Activated naive CD4-positive, alpha-beta T cell treated with anti-CD3 and anti-CD28 coated beads, Interleukin-2, amount 50 U/mL, for 24 hours (primary cell): ENCODE results near the gene CTSE.
"Not testable (repeated sequence)": the region's sequence is repeated elsewhere in the genome, so short reads cannot be mapped to it uniquely, and the experiment has no call there.

Source experiments
- H3K27ac Mint-ChIP-seq: one replicate; pipeline ENCODE4 v1.8.0; 2021; ENCODE audit warnings: mild to moderate bottlenecking, mixed read lengths
- H3K27me3 Mint-ChIP-seq: one replicate; pipeline ENCODE4 v1.8.0; 2021; ENCODE audit warnings: mixed read lengths
- H3K36me3 Mint-ChIP-seq: one replicate; pipeline ENCODE4 v1.8.0; 2021; ENCODE audit warnings: mixed read lengths
- H3K4me1 Mint-ChIP-seq: one replicate; pipeline ENCODE4 v1.8.0; 2021; ENCODE audit warnings: mixed read lengths
- H3K4me3 Mint-ChIP-seq: one replicate; pipeline ENCODE4 v1.8.0; 2021; ENCODE audit warnings: mild to moderate bottlenecking, mixed read lengths
- H3K9me3 Mint-ChIP-seq: one replicate; pipeline ENCODE4 v1.8.0; 2021; ENCODE audit warnings: mixed read lengths

The CTSE gene

DNA sequence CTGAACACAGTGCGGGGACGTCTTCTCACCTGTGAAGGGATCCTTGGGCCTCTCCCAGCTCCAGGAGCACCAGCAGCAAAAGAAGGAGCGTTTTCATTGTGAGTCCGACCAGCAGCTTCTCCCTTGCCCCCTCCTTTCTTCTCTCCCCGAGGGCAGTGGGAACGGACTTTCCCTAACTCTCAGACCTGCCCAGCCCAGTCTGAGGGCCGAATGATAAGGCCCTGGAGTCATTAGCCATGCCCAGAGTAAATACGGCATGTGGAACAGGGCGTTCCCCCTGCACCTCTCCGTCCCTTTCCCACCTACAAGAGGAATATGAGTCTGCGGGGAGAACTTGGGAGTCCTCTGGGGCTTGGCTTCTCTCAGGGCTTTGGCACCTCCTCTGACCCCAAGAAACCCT, at the start of gene CTSE:
Gene CTSE, minus strand, starts transcription at position 201 of the 400 bp plus-strand sequence. Its CDS starts 104 bp downstream, at position 97.
- Mint-ChIP-seq H3K4me3 (no peak within 1 kb of the TSS), H3K27me3 (peaks cover under 1% of the 10 kb centered on the region), H3K27ac (no peak within 1 kb of the TSS), H3K36me3 (no peaks in the 10 kb centered on the region), H3K9me3 (no peaks in the 10 kb centered on the region), H3K4me1 (no peaks in the 10 kb centered on the region)

DNA sequence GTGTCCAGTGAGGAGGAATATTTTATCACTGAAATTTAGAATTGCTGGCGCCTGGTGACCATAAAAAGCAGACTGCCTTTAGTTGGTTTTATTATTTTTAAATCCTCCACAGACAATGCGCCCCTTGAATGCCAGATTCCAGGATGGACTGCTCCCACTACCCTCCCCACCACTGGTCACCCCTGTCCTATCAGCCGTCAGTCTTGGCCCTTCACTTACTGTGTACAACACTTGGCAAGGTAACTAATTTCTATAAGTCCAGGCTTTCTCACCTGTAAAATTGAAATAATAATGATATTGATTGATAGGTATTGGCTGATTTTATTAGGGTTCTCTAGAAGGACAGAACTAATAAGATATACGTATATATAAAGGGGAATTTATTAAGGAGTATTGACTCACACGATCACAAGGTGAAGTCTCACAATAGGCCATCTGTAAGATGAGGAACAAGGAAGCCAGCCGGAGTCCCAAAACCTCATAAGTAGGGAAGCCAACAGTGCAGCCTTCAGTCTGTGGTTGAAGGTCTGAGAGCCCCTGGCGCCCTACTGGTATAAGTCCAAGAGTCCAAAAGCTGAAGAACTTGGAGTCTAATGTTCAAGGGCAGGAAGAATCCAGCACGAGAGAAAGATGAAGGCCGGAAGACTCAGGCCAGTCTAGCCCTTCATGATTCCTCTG, 47.1 kb upstream of the CTSE start:
- Mint-ChIP-seq H3K4me3 (no peak overlapping the region), H3K9me3 (no peaks in the 10 kb centered on the region), H3K27me3 (no peaks in the 10 kb centered on the region), H3K36me3 (no peaks in the 10 kb centered on the region), H3K27ac (no peak overlapping the region), H3K4me1 (peaks cover 15% of the 10 kb centered on the region)

DNA sequence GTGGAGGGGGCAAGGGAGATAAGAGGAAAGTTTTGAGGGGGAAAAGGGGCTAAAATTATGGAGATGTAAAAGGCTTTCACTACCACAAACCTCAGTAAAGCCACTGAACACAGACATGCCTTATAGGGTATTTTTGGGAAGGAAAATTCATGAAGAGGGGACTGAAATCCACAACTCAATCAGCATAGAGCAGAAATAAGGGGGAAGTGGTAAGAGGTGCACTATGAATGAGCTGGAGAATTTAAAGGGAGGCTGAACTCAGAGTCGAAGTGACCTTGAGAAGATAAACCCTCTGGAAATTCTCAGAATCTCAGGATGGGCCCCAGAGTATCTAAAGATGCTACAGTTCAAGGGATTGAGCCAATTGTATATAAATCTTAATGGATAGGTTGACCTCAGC, 44.6 kb upstream of the CTSE start:
- no peaks in the 10 kb centered on the region for H3K9me3 Mint-ChIP-seq
- no peaks in the 10 kb centered on the region for H3K27me3 Mint-ChIP-seq
- no peak overlapping the region for H3K27ac Mint-ChIP-seq
- H3K4me1 Mint-ChIP-seq, result peaks cover 15% of the 10 kb centered on the region
- H3K36me3 Mint-ChIP-seq, result no peaks in the 10 kb centered on the region
- no peak overlapping the region for H3K4me3 Mint-ChIP-seq

DNA sequence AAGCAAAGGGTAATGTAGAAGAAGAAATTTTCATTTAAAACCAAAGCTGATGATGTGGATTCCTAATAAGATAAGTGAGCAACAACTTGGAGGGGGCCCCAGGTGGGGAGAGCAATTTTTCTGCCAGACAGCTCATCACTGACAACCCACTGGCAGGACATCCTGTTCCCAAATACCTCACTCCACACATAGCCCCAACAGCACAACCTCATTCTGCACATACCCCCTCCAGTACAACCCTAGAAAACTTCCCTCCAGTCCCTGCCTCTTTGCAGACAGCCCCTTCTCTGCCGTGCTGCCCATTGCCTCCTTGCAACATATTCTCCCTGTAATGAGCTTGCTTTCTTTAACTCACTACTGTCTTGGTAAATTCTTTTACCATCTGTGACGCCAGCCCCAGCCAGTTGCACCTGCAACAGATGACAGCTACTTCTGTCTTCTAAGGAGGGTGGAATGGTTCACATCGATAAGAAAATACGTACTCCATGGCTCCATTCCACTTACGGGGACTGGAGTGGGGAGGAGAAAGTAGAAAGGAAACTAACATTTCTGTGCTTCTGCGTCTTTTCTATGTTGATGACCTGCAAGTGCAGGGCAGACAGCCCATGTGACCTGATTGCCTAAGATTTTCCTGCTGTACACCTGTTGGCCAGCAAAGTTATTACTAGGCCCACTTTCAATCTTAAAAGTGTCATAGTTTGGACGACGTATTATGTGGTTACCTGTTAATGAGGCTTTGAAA, 44.0 kb upstream of the CTSE start:
- no peaks in the 10 kb centered on the region for H3K9me3 Mint-ChIP-seq
- H3K27ac Mint-ChIP-seq, result no peak overlapping the region
- no peaks in the 10 kb centered on the region for H3K36me3 Mint-ChIP-seq
- H3K4me1 Mint-ChIP-seq, result peaks cover 15% of the 10 kb centered on the region
- H3K4me3 Mint-ChIP-seq, result no peak overlapping the region
- no peaks in the 10 kb centered on the region for H3K27me3 Mint-ChIP-seq

DNA sequence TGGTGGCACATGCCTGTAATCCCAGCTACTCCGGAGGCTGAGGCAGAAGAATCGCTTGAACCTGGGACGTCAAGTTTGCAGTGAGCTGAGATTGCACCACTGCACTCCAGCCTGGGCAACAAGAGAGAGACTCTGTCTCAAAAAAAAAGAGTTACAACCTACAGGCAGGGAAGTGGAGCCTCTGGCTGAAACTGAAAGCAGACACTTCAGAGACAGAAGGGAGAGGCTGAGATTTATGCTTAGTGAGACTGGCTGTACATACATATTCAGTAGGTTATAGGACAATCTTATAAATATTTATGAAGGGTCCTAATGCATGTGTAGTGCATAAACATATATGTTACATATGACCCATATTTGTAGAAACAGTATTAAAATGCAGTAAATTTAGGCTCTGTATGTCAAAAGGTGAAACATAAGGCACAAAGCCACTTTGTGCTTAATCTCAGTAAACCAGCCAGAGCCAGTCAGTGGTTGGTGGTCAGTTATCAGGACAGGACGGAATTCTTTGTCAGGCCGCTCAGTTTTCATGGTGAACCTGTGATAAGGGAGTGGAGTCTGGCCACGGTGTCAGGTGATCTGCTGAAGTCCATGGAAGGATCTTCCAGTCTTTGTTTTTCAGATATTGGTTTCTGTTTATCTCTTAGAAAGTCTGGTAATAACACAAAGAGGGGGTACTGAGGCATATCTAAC, 42.9 kb upstream of the CTSE start:
- Mint-ChIP-seq H3K27me3 (no peaks in the 10 kb centered on the region), H3K4me1 (peaks cover 15% of the 10 kb centered on the region), H3K36me3 (no peaks in the 10 kb centered on the region), H3K9me3 (no peaks in the 10 kb centered on the region), H3K4me3 (no peak overlapping the region), H3K27ac (no peak overlapping the region)

DNA sequence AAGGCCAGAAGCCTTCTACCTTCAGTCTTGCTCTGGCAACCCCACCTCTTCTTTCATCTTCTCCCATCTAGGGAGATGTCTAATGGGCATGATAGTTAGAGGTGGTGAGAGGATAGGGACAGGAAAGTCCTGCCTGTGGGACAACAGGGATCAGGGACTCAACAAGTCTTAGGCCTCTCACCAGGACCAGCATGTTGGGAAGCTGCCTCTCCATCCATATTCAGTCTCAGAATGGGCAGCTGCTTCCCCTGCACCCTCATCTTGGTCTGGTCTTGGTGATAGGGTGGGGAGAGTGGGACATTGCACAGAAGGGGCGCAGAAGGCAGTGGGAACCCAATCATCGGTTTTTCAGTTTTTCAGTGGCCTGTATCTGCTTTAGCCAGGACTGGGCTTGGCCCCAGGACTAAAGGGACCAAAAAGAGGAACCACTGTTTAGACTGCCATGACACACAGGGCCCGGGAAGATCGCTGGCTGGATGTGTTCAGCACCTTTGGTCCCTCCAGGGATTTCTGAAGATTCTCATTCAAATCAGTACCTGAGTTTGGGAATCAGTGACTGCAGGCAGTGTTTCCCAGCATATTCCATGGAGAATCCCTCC, 42.0 kb upstream of the CTSE start:
- Mint-ChIP-seq H3K4me3 (no peak overlapping the region), H3K36me3 (no peaks in the 10 kb centered on the region), H3K4me1 (peaks cover 15% of the 10 kb centered on the region), H3K27me3 (no peaks in the 10 kb centered on the region), H3K9me3 (no peaks in the 10 kb centered on the region), H3K27ac (no peak overlapping the region)

DNA sequence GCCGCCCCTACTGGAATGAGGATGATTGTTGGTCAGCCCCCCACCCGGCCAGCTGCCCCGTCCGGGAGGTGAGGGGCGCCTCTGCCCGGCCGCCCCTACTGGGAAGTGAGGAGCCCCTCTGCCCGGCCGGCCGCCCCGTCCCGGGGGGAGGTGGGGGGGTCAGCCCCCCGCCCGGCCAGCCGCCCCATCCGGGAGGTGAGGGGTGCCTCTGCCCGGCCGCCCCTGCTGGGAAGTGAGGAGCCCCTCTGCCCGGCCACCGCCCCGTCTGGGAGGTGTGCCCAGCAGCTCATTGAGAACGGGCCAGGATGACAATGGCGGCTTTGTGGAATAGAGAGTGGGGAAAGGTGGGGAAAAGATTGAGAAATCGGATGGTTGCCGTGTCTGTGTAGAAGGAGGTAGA, 40.8 kb upstream of the CTSE start:
- H3K9me3 Mint-ChIP-seq, H3K4me3 Mint-ChIP-seq, H3K36me3 Mint-ChIP-seq, H3K27ac Mint-ChIP-seq, H3K27me3 Mint-ChIP-seq: not testable (repeated sequence)
- peaks cover 15% of the 10 kb centered on the region for H3K4me1 Mint-ChIP-seq

DNA sequence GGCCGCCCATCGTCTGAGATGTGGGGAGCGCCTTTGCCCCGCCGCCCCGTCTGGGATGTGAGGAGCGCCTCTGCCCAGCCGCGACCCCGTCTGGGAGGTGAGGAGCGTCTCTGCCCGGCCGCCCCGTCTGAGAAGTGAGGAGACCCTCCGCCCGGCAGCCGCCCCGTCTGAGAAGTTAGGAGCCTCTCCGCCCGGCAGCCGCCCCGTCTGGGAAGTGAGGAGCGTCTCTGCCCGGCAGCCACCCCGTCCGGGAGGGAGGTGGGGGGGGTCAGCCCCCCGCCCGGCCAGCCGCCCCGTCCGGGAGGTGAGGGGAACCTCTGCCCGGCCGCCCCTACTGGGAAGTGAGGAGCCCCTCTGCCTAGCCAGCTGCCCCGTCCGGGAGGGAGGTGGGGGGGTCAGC, 40.3 kb upstream of the CTSE start:
- not testable (repeated sequence) for H3K4me3 Mint-ChIP-seq, H3K27me3 Mint-ChIP-seq, H3K36me3 Mint-ChIP-seq

DNA sequence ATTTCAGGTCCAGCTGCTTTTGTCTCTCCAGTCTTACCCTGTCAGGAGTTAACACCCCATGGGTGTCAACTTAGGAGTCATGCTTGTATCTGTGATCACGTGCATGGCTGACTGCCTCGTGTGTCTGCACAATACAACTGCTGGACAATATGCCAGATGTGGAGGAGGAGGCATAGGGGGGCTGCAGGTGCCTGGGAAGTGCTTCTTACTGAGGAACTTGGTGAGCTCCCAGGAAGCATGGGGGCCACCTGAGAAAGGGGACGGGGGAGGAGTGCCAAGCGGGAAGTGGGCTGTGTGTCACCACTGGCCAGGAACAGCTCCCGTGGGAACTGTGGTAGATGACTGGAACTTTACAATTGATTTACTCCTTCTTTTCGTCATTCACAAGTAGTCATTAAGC, 38.8 kb upstream of the CTSE start:
- Mint-ChIP-seq H3K4me3 (no peak overlapping the region), H3K36me3 (no peaks in the 10 kb centered on the region), H3K27ac (no peak overlapping the region), H3K9me3 (no peaks in the 10 kb centered on the region), H3K27me3 (no peaks in the 10 kb centered on the region), H3K4me1 (peaks cover 9% of the 10 kb centered on the region)

More for the DNA sequence above, 40.3 kb upstream of the CTSE start:
- peaks cover 15% of the 10 kb centered on the region for H3K4me1 Mint-ChIP-seq
- not testable (repeated sequence) for H3K9me3 Mint-ChIP-seq, H3K27ac Mint-ChIP-seq

DNA sequence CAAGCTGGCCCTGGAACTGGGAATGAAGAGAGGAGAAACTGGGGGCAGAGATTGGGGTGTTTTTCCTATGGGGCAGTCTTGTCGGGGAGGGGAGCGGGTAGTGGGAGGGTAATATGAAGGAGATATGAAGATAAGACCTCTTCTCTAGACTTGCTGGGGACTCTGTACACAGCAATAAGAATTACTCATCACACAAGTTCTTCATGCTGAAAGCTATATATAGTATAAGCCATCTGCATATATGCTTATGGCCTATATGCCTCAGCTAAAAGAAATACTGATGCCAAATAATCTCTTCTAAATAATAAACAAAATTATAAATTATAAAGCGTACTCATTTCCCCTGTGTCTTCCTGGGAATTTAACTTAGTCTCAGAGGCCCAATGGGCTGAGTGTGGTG, 37.1 kb upstream of the CTSE start:
- H3K4me1 Mint-ChIP-seq, result no peaks in the 10 kb centered on the region
- no peak overlapping the region for H3K27ac Mint-ChIP-seq
- no peaks in the 10 kb centered on the region for H3K27me3 Mint-ChIP-seq
- H3K36me3 Mint-ChIP-seq, result no peaks in the 10 kb centered on the region
- no peaks in the 10 kb centered on the region for H3K9me3 Mint-ChIP-seq
- H3K4me3 Mint-ChIP-seq, result no peak overlapping the region

DNA sequence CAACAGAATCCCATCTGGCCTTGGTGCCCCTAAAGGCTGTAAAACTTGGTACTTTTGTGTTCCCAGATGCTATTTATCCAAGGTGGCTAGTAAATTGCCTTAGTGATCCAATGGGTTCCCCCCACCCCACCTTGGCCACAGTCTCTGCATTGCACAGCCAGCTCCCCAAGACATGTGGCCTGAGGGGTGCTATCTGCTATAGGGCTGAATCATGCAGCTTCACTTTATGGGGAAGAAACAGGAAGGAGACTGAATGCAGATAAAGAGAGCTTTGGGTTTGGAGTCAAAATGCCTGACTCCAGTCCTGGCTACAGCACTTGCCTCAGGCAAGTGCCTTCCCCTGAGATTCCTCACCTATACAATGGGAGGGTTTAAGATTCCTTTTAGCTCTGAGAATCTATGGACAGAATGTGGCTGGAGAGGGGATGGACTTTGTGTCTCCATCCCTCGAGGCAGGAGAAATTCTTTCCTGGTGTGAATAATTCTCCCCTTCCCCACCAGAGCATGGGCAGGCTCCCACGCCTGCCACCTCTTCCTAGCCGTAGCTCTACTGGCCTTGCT, 35.7 kb upstream of the CTSE start:
- H3K27ac Mint-ChIP-seq, result no peak overlapping the region

DNA sequence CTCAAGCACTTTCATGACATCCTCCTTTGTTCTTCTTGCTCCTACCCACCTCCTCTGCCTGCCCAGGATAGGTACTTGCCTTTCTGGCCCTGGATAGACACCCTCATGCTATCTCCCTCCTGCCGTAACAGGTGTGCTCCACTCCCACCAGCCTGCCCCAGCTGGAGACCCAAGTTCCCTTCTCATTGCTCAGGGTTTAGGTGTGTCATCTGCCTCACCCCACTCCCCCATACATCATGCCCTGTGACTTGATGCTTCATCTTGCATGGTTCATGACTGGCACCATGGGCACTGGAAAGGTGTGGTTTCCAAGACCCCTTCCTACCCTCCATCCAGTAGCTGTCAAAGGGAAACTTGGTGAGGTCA, 35.2 kb upstream of the CTSE start:
- no peaks in the 10 kb centered on the region for H3K9me3 Mint-ChIP-seq
- H3K4me1 Mint-ChIP-seq, result no peaks in the 10 kb centered on the region
- H3K27ac Mint-ChIP-seq, result no peak overlapping the region
- H3K27me3 Mint-ChIP-seq, result no peaks in the 10 kb centered on the region
- H3K36me3 Mint-ChIP-seq, result no peaks in the 10 kb centered on the region
- H3K4me3 Mint-ChIP-seq, result no peak overlapping the region

More for the DNA sequence above, 35.7 kb upstream of the CTSE start:
- Mint-ChIP-seq H3K36me3 (no peaks in the 10 kb centered on the region), H3K27me3 (no peaks in the 10 kb centered on the region), H3K4me3 (no peak overlapping the region), H3K4me1 (no peaks in the 10 kb centered on the region), H3K9me3 (no peaks in the 10 kb centered on the region)

DNA sequence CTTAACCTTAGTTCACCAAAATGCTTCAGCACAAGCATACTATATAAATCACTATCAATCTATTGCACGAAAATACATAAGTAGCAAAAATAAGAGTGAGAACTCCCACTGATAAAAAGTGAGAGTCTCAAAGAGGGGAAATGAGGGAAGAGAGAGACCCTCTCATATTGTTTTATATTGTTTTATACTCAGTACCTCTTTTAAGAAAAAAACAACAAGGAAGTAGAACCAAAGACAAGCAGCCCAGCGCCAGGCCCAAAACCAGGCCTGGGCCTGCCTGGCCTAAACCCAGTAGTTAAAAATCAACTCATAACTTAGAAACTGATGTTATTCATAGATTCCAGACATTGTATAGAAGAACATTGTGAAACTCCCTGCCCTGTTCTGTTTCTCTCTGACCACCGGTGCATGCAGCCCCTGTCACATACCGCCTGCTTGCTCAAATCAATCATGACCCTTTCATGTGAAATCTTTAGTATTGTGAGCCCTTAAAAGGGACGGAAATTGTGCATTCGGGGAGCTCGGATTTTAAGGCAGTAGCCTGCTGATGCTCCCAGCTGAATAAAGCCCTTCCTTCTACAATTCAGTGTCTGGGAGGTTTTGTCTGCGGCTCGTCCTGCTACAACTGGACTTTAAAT, 34.7 kb upstream of the CTSE start:
- not testable (repeated sequence) for H3K27me3 Mint-ChIP-seq, H3K27ac Mint-ChIP-seq, H3K9me3 Mint-ChIP-seq, H3K4me3 Mint-ChIP-seq, H3K36me3 Mint-ChIP-seq, H3K4me1 Mint-ChIP-seq

DNA sequence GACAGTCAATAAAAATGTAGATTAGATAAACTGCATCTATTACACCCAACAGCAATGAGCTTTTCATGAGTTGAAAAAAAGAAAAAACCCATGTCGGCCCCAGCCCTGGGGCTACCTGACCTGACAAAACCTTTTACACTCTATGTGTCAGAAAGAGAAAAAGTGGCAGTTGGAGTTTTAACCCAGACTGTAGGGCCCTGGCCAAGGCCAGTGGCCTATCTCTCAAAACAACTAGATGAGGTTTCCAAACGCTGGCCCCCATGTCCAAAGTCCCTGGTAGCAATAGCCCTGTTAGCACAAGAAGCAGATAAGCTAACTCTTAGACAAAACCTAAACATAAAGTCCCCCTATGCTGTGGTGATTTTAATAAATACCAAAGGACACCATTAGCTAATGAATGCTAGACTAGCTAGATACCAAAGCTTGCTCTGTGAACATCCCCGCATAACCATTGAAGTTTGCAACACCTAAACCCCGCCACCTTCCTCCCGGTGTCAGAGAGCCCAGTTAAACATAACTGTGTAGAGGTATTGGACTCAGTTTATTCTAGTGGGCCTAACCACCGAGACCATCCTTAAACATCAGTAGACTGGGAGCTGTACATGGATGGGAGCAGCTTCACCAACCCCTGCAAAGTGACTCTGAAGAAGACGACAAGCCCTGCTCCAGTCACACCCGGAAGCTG, 32.1 kb upstream of the CTSE start:
- not testable (repeated sequence) for H3K4me3 Mint-ChIP-seq, H3K36me3 Mint-ChIP-seq, H3K9me3 Mint-ChIP-seq, H3K27ac Mint-ChIP-seq, H3K27me3 Mint-ChIP-seq
- H3K4me1 Mint-ChIP-seq, result peaks cover 20% of the 10 kb centered on the region

DNA sequence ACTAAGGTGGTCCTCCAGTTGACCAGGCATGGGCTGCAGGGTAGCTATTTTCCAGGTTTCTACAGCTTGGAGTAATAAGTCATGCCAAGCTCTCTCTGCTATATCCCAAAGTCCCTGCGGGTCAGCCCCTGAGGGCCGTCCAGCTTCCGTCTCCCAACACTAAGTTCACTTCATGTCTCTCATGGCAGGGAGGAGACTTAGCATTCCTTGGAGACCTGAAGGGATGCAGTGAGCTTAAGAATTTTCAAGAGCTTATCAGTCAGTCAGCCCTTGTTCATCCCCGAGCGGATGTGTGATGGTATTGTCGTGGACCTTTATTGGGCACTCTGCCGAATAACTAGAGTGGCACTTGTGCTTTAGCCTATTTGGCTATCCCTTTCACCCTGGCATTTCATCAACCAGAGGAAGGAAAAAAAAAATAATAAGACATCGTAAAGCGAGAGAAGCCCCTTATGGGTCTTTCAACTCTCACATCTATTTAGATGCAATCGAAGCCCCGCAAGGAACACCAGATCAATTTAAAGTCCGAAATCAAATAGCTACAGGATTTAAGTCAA, 31.5 kb upstream of the CTSE start:
- not testable (repeated sequence) for H3K36me3 Mint-ChIP-seq, H3K27ac Mint-ChIP-seq
- H3K4me1 Mint-ChIP-seq, result peaks cover 26% of the 10 kb centered on the region

More for the DNA sequence above, 31.5 kb upstream of the CTSE start:
- H3K27me3 Mint-ChIP-seq, H3K4me3 Mint-ChIP-seq, H3K9me3 Mint-ChIP-seq: not testable (repeated sequence)
